Cardiac muscle cell (in vitro differentiated cells and primary cell): Measurements from ENCODE around the gene TSPAN4. TPM values are rescaled to one million over a fixed set of nuclear protein-coding genes. Genes with fewer than 3 reads are reported as not detected.

Source experiments
- DNase-seq, 2 donors: peaks; one replicate each; pipeline versions ENCODE4 v3.0.0 to v3.0.0-alpha.2; 2010 to 2017; ENCODE audit warnings: low read depth in 1 of 2, low spot score in 1 of 2
- H3K27ac ChIP-seq: fragments of 200-600 bp; sonication (generic); 2 replicates; pipeline ENCODE4 v1.5.1; 2016
- H3K27me3 ChIP-seq: fragments of 200-600 bp; sonication (generic); 2 replicates; pipeline ENCODE4 v1.6.0; 2016; ENCODE audit warnings: control low read depth
- H3K36me3 ChIP-seq: fragments of 200-600 bp; sonication (generic); 2 replicates; pipeline ENCODE4 v1.5.1; 2016; ENCODE audit warnings: control low read depth
- H3K4me1 ChIP-seq: fragments of 200-600 bp; sonication (generic); 2 replicates; pipeline ENCODE4 v1.8.1; 2017; ENCODE audit warnings: low read depth, mild to moderate bottlenecking, mixed run types
- H3K4me3 ChIP-seq: fragments of 200-600 bp; sonication (generic); 2 replicates; pipeline ENCODE4 v1.5.1; 2016; ENCODE audit warnings: mild to moderate bottlenecking
- H3K9me3 ChIP-seq: fragments of 200-600 bp; sonication (generic); 2 replicates; pipeline ENCODE4 v1.5.1; 2017; ENCODE audit warnings: low read depth, mild to moderate bottlenecking, control low read depth
- CTCF ChIP-seq: IDR thresholded peaks from 2 replicates; pipeline ENCODE4 v1.5.1; 2012; ENCODE audit warnings: low read depth, mild to moderate bottlenecking, low read length
- polyA plus RNA-seq: library from polyadenylated mRNA; unstranded; fragments of >200 nt; fragmentation: Nextera tagmentation; extraction: Ambion mirVana; gene quantifications from 2 replicates; pipeline ENCODE4 v1.2.1, GENCODE V29; 2016
- total RNA-seq: library from RNA; depleted of rRNA; stranded (reverse); fragments of >200 nt; gene quantifications from 2 replicates; pipeline ENCODE4 v1.2.3, GENCODE V29; 2016

Gene TSPAN4
- total and polyA plus RNA-seq, 2 experiments from 2014 or later = 85.3 to 125 TPM

- Histone ChIP-seq H3K9me3 (no peaks in the 10 kb centered on the region), H3K4me1 (peaks cover 10% of the 10 kb centered on the region), H3K27me3 (no peaks in the 10 kb centered on the region), H3K36me3 (no peaks in the 10 kb centered on the region), H3K27ac (peak within 1 kb of the TSS; percentile 93), H3K4me3 (peak within 1 kb of the TSS; percentile 89)
- peak; percentile 83 to 92 for DNase-seq
- TF ChIP-seq CTCF = no peak
Measured at GRCh38 chr11:910589-911030, 68.0 kb downstream of the TSPAN4 start, which contains the start of gene CHID1. Gene CHID1, minus strand, starts transcription at chr11:910810. Its CDS starts 5,994 bp downstream, at chr11:904816.

DNA sequence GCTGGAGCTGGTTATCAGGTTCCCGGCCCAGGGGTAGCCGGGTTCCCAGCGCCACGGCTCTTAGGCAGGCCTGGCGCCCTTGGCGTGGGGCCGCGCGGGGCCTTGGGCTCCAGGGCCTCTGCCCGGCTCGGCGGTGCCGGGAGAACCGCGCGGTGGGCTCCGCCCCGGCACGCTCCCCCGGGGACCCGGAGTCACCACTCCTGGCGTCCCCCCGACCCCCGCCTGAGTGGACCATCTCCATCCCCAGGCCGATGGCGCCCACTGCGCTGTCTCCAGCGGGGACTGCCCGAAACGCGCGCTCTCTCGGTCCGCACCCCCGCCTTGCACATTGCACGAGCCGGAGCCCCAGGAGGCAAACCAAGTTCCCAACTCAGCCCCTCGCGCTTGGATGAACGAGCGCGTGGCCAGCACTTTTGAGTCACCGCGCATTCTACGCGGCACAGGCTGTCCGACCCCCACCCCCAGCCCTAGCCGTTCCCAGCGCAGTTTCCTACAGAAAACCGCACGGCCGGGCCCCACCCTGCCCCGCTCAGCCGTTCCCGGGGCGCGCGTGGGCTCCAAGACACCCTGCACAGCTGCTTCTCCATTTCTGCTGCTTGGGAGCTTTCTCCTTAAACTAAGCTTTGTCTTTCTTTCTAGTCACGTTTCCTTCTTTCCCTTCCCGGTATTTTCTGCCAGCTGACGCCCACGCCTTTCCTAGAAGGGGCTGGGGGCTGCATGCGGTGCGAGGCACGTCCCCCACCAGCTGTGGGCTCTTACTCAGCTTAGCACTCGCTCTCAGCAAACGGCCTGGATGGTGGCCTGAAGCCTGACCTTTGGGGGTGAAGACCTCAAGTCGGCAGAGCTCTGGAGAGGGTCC is 68.6 kb downstream of the TSPAN4 start:
- no peaks in the 10 kb centered on the region for H3K9me3 ChIP-seq
- no peaks in the 10 kb centered on the region for H3K27me3 ChIP-seq
- peaks cover 10% of the 10 kb centered on the region for H3K4me1 ChIP-seq
- peak overlapping the region; percentile 93 for H3K27ac ChIP-seq
- no peak for TF ChIP-seq CTCF
- peak; percentile 58 to 64 for DNase-seq
- peak overlapping the region; percentile 89 for H3K4me3 ChIP-seq
- no peaks in the 10 kb centered on the region for H3K36me3 ChIP-seq

DNA sequence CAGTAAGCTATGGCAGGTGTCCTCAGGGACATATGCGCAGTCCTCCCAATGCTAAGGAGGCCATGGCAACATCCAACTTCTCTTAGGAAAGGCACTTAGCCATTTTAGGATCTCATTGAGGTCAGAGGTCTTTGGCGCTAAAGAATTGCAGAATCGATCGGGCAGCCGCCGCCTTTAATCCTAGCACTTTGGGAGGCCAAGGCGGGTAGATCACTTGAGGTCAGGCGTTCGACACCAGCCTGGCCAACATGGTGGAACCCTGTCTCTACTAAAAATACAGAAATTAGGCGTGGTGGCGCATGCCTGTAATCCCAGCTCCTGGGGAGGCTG is 69.2 kb downstream of the TSPAN4 start:
- peak overlapping the region; percentile 93 for H3K27ac ChIP-seq

DNA sequence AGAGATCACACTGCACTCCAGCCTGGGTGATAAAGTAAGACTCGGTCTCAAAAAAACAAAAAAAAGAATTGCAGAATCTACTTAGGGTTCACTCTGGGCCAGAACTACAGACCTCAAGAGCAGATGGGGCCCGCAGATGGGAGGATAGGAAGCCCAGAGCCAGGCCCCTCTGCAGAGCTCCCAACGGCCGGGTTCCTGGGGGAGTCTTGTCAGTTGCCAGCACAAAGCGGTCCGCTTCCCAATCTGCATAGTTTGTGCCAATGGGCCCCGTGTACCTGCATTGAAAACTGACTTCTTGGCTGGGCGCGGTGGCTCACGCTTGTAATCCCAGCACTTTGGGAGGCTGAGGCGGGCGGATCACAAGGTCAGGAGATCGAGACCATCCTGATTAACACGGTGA is 69.6 kb downstream of the TSPAN4 start:
- TF ChIP-seq CTCF = no peak
- Histone ChIP-seq H3K36me3 (no peaks in the 10 kb centered on the region), H3K9me3 (no peaks in the 10 kb centered on the region), H3K4me1 (peaks cover 10% of the 10 kb centered on the region), H3K27ac (no peak overlapping the region), H3K27me3 (no peaks in the 10 kb centered on the region), H3K4me3 (no peak overlapping the region)
- DNase-seq = no peak

More for the DNA sequence above, 69.2 kb downstream of the TSPAN4 start:
- no peak for TF ChIP-seq CTCF
- no peaks in the 10 kb centered on the region for H3K36me3 ChIP-seq
- no peaks in the 10 kb centered on the region for H3K9me3 ChIP-seq
- H3K4me1 ChIP-seq = peaks cover 10% of the 10 kb centered on the region
- no peak for DNase-seq
- no peaks in the 10 kb centered on the region for H3K27me3 ChIP-seq
- H3K4me3 ChIP-seq = no peak overlapping the region

DNA sequence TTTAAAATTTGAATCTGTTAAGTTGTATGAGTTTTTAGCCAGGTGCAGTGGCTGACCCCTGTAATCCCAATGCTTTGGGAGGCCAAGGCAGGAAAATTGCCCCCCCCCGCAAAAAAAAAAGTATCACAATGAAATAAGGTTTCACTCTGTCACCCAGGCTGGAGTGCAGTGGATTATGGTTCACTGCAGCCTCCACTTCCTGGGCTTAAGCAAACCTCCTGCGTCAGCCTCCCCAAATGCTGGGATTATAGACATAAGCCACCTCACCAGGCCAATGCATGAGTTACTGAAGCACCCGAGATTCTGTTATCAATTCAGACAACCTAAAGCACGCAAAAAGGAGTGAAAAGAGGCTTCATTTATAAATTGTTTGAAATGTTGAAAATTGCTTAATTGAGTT is 70.4 kb downstream of the TSPAN4 start:
- H3K36me3 ChIP-seq = no peaks in the 10 kb centered on the region
- no peaks in the 10 kb centered on the region for H3K9me3 ChIP-seq
- H3K27ac ChIP-seq = no peak overlapping the region
- DNase-seq = no peak
- no peak overlapping the region for H3K4me3 ChIP-seq
- no peak for TF ChIP-seq CTCF
- no peaks in the 10 kb centered on the region for H3K27me3 ChIP-seq
- H3K4me1 ChIP-seq = peaks cover 10% of the 10 kb centered on the region
